GM19372 (cell line): ENCODE results near the gene CYB5A.

Experiments
- ATAC-seq: cut with Tn5 transposase; IDR thresholded peaks from one replicate; pipeline ENCODE4 v1.9.1; 2021; ENCODE audit warnings: mild to moderate bottlenecking, low read depth, moderate library complexity; ENCODE audit not compliant: unreplicated experiment

CYB5A gene

GRCh38 chr18:74225193-74225840, 66.4 kb downstream of the CYB5A start:
- ATAC-seq: no peak

- no peak for ATAC-seq
Observed at GRCh38 chr18:74222710-74223494, 68.9 kb downstream of the CYB5A start.

- ATAC-seq: no peak
Observed at GRCh38 chr18:74221081-74221480, 70.7 kb downstream of the CYB5A start.

- no peak for ATAC-seq
Observed at GRCh38 chr18:74219056-74219455, 72.7 kb downstream of the CYB5A start.

GRCh38 chr18:74217476-74218143, 74.2 kb downstream of the CYB5A start:
- no peak for ATAC-seq

GRCh38 chr18:74216661-74217110, 75.1 kb downstream of the CYB5A start:
- ATAC-seq: no peak

- no peak for ATAC-seq
Observed at GRCh38 chr18:74215863-74216262, 75.9 kb downstream of the CYB5A start.

- no peak for ATAC-seq
Observed at GRCh38 chr18:74213429-74213828, 78.3 kb downstream of the CYB5A start.

- ATAC-seq: no peak
Observed at GRCh38 chr18:74204526-74205152, 87.1 kb downstream of the CYB5A start.

GRCh38 chr18:74203811-74204210, 88.0 kb downstream of the CYB5A start:
- ATAC-seq: no peak
